IMR-90 (cell line): ENCODE measurements around the gene MAGI1.

ENCODE experiments used
- CEBPB ChIP-seq: IDR thresholded peaks from 2 replicates; pipeline ENCODE4 v1.6.1; 2012; ENCODE audit warnings: low read depth, low read length, improper control_type of control experiment
- CHD1 ChIP-seq: IDR thresholded peaks from 2 replicates; pipeline ENCODE4 v1.6.1; 2012; ENCODE audit warnings: low read depth, low read length, improper control_type of control experiment
- CTCF ChIP-seq: conservative IDR thresholded peaks from 2 replicates; pipeline ENCODE4 v1.5.1; 2012; ENCODE audit warnings: mild to moderate bottlenecking, low read depth, low read length, improper control_type of control experiment
- FOS ChIP-seq: fragments of 150-350 bp; IDR thresholded peaks from 2 replicates; pipeline ENCODE4 v1.6.1; 2016; ENCODE audit warnings: low read depth, low read length
- NFE2L2 ChIP-seq: fragments of 150-350 bp; IDR thresholded peaks from 2 replicates; pipeline ENCODE4 v1.6.1; 2016; ENCODE audit warnings: low read depth, mild to moderate bottlenecking, low read length
- POLR2A ChIP-seq: IDR thresholded peaks from 2 replicates; pipeline ENCODE4 v1.6.1; 2012; ENCODE audit warnings: mild to moderate bottlenecking, low read depth, low read length
- USF2 ChIP-seq: fragments of 150-350 bp; IDR thresholded peaks from 2 replicates; pipeline ENCODE4 v1.6.1; 2017; ENCODE audit warnings: mild to moderate bottlenecking, antibody characterized with exemption, low read length, low read depth

- TF ChIP-seq CTCF, result no peak
- TF ChIP-seq POLR2A, result no peak
- TF ChIP-seq FOS, result no peak
- no peak for TF ChIP-seq USF2
- TF ChIP-seq NFE2L2, result no peak
- TF ChIP-seq CHD1, result no peak
- TF ChIP-seq CEBPB, result no peak
Measured at GRCh38 chr3:65729555-65729954, 309.2 kb downstream of the MAGI1 start.
